AG04450 (cell line): Measurements from ENCODE around the gene EBI3. TPM values are rescaled to one million over a fixed set of nuclear protein-coding genes. Genes with fewer than 3 reads are reported as not detected.

Experiments used
- CTCF ChIA-PET: fragments of 300-600, 350-600 bp; formaldehyde crosslinking; extraction: SDS; loops from one replicate; lab custom pipeline; 2022; ENCODE audit warnings: antibody characterized with exemption, inconsistent platforms; lab: Charles Lee
- POLR2A ChIA-PET: fragments of 350-600 bp; formaldehyde crosslinking; extraction: SDS; loops from one replicate; lab custom pipeline; 2021; ENCODE audit warnings: antibody characterized with exemption, inconsistent platforms; lab: Yijun Ruan, JAX
- DNase-seq: peaks from one replicate; pipeline ENCODE4 v3.0.0-alpha.2; 2011; ENCODE audit warnings: low read depth, low spot score
- H3K27ac ChIP-seq: one replicate; pipeline ENCODE4 v1.5.1; 2012; ENCODE audit warnings: low read depth, low read length, control low read depth
- H3K27me3 ChIP-seq: one replicate; pipeline ENCODE4 v1.6.0; 2012; ENCODE audit warnings: low read length; ENCODE audit not compliant: control insufficient read depth, insufficient read depth
- H3K4me3 ChIP-seq: 2 replicates; pipeline ENCODE4 v1.5.1; 2011; ENCODE audit warnings: mild to moderate bottlenecking, low read depth, low read length, control low read depth
- H3K9me3 ChIP-seq: 2 replicates; pipeline ENCODE4 v1.5.1; 2012; ENCODE audit warnings: low read length; ENCODE audit not compliant: control insufficient read depth, insufficient read depth
- CTCF ChIP-seq: IDR thresholded peaks from 2 replicates; pipeline ENCODE4 v1.5.1; 2011; ENCODE audit warnings: low read depth, low read length, control low read depth, inconsistent platforms
- polyA plus RNA-seq: library from polyadenylated mRNA; depleted of rRNA; stranded (reverse); fragments of >200 nt; gene quantifications from 2 replicates; pipeline ENCODE4 v1.2.3, GENCODE V29; 2011

Gene EBI3
- polyA plus RNA-seq, 1 experiment, result 1.1 TPM

- no peak for TF ChIP-seq CTCF
- Histone ChIP-seq H3K4me3 (no peak overlapping the region), H3K27me3 (peaks cover 21% of the 10 kb centered on the region), H3K9me3 (no peaks in the 10 kb centered on the region; the same call in 1 of the 2 replicates), H3K27ac (no peak overlapping the region)
- no peak for DNase-seq
- ChIA-PET CTCF (interaction anchor here (0.6 kb wide), 1 partner anchor 92 kb away, joined by 3 read pairs; no protein-coding TSS in a partner anchor), POLR2A (no interaction called here)
Measured at GRCh38 chr19:4197228-4197624, 32.1 kb upstream of the EBI3 start.

GRCh38 chr19:4197625-4198466 is 31.5 kb upstream of the EBI3 start:
- H3K27me3 ChIP-seq, result peaks cover 23% of the 10 kb centered on the region
- ChIA-PET CTCF (no interaction called here), POLR2A (interaction anchor here (0.6 kb wide), 1 partner anchor 214 kb away, joined by 3 read pairs; no protein-coding TSS in a partner anchor)
- no peak overlapping the region for H3K27ac ChIP-seq
- no peaks in the 10 kb centered on the region; the same call in 1 of the 2 replicates for H3K9me3 ChIP-seq
- no peak for DNase-seq
- no peak overlapping the region for H3K4me3 ChIP-seq
- no peak for TF ChIP-seq CTCF

- no peak for TF ChIP-seq CTCF
- DNase-seq, result no peak
- ChIA-PET CTCF (interaction anchor here (0.6 kb wide), 1 partner anchor 211 kb away, joined by 3 read pairs; no protein-coding TSS in a partner anchor), POLR2A (interaction anchor here (0.6 kb wide), 1 partner anchor 215 kb away, joined by 3 read pairs; no protein-coding TSS in a partner anchor)
- H3K27me3 ChIP-seq, result peaks cover 23% of the 10 kb centered on the region
- no peaks in the 10 kb centered on the region; the same call in 1 of the 2 replicates for H3K9me3 ChIP-seq
- no peak overlapping the region for H3K27ac ChIP-seq
- H3K4me3 ChIP-seq, result no peak overlapping the region
Measured at GRCh38 chr19:4198467-4199126, 30.7 kb upstream of the EBI3 start.

GRCh38 chr19:4199699-4200293 is 29.5 kb upstream of the EBI3 start:
- Histone ChIP-seq H3K4me3 (no peak overlapping the region), H3K27me3 (peaks cover 20% of the 10 kb centered on the region), H3K27ac (no peak overlapping the region), H3K9me3 (no peaks in the 10 kb centered on the region; the same call in 1 of the 2 replicates)
- no peak for TF ChIP-seq CTCF
- ChIA-PET POLR2A (interaction anchor here (0.6 to 4.5 kb wide), 2 partner anchors 25 to 215 kb away, joined by 7 to 18 read pairs; partner anchors contain the start of gene EEF2), CTCF (interaction anchor here (2.5 kb wide), 1 partner anchor 212 kb away, joined by 10 read pairs; no protein-coding TSS in a partner anchor)
- no peak for DNase-seq
